ENCODE results near the gene USP25.
"Not testable (repeated sequence)": the region's sequence is repeated elsewhere in the genome, so short reads cannot be mapped to it uniquely, and the experiment has no call there.

The USP25 gene

GRCh38 chr21:15731243-15731613, 1.4 kb downstream of the USP25 start:
- DNase-seq (ENCODE audit: low read depth in 2 of 2) = no peak

DNA sequence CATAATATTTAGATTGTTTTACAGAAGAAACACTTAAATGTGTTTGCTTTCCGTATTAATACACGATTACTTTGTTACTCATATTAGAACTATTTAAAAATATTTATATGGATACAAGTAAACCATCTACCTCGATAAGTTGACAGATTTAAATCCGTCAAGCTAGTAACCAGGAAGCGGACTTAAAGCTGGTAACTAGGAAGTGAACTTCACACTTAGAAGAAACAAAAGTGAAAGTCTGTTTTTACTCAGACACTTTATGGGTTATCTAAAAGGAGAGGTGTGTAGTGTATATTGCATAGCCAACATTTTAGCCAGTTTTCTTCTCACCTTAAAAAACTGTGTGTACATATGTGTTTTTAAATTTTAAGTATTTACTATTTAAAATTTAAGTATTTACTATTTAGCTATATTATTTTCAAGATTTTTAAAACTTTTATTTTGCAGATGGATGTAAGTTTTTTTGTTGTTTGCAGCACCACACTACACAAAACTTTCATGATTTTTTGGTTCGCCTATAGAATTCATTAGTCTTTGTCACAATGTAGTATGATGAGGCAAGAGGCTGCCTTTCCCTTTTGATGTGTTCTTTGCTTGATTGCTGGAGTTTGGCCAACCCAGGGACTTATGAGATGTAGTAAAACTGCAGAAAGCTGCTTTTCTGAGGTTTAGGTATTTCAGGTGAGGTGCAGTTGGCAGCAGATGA, 2.7 kb downstream of the USP25 start:
- no peak for DNase-seq (ENCODE audit: low read depth in 2 of 2)

GRCh38 chr21:15732996-15733329, 3.2 kb downstream of the USP25 start:
- no peak for DNase-seq (ENCODE audit: low read depth in 2 of 2)

DNA sequence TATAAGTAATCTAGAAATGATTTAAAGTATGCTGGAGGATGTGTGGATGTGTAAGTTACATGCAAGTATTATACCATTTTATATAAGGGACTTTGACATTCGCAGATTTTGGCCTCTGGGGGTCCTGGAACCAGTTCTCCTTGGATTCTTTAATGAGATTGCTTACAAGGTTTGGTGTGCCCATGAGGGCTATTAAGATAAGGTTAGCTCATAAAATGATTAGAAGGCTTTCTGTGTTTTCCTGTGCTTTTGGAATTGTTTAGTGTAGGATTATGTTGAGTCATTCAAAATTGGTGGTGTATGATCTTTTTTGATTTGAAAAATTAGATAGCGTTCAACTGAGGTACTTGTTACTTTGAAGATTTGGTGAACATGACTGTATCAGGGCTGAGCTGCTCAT, 5.6 kb downstream of the USP25 start:
- no peak for DNase-seq (ENCODE audit: low read depth in 2 of 2)

DNA sequence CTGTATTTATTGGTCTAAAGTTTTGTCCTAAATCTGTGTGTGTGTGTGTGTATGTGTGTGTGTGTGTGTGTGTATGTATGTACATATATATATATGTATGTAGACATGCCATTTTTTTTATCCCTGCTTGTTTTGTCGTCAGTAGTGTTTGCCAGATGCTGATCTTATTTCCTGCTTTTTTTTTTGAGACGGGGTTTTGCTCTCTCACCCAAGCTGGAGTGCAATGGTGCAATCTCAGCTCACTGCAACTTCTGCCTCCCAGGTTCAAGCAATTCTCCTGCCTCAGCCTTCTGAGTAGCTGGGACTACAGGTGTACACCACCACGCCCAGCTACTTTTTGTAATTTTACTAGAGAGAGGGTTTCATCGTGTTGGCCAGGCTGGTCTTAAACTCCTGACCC, 6.1 kb downstream of the USP25 start:
- not testable (repeated sequence) for DNase-seq (ENCODE audit: low read depth in 2 of 2)

GRCh38 chr21:15738779-15739178, 9.0 kb downstream of the USP25 start:
- DNase-seq (ENCODE audit: low read depth in 2 of 2) = not testable (repeated sequence)

DNA sequence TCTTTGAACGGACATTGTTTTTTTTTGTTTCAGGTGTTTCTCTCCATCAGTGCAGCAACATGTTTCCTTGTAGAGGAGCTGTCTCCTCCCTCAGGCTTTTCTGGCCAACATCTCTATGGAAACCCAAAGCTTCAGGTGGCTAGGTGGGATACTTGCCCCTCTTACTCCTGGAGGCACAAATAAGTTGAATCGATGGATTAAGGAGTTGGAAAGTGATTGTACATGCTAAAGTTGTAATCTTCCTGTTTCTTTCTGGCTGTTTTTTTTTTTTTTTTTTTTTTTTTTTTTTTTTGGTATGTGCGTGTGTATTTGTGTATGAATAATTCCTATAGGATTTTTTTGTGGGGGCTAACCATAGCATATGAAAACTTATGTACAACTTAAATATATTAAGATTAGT, 10.6 kb downstream of the USP25 start:
- DNase-seq (ENCODE audit: low read depth in 2 of 2) = no peak

DNA sequence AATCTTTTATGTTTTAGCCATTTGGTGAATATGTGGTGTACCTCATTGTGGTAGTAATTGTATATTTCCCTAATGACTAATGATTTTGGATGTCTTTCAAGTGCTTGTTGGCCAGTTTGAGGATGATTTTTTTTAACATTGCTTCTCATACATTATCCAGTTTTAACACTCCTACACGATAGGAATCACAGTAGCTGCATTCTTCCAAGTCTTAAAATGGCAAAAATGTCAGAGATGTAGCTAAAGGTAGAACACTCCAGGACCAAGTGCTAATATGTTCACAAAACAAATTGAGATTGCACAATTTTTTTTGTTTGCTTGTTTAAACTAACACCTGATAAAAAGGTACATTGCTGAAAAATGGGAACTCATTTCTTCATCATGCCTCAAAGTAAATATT, 11.7 kb downstream of the USP25 start:
- no peak for DNase-seq (ENCODE audit: low read depth in 2 of 2)

DNA sequence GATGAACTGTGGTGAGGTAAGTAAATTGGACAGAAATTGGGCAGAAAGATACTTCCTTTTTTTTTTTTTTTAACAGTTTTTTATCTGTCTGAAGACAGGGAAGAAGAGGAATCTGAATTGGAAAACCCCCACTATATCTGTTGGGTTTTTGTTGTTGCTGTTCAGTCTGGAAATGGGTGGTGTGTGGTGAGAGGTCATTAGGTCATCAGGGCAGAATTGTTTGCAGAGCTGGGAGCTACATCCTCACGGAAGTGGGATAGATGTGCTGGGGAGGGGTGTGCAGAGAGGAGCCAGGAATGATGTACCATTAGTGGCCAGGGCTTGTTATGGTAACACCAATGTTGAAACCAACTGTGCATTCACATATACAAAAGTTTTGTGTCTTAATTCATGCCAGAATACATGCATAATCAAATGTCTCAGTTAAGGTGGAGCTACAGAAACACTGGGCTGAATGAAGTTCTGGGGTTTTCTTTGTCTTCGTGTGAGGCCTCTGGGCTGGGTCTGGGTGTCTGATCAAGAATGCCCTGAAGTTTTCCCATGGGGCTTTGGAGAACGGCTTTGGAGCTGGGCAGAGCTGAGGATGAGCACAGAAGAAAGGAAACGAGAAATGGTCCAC, 12.4 kb downstream of the USP25 start:
- no peak for DNase-seq (ENCODE audit: low read depth in 2 of 2)

- DNase-seq (ENCODE audit: low read depth in 2 of 2) = no peak
Measured at GRCh38 chr21:15742694-15743093, 12.9 kb downstream of the USP25 start.

DNA sequence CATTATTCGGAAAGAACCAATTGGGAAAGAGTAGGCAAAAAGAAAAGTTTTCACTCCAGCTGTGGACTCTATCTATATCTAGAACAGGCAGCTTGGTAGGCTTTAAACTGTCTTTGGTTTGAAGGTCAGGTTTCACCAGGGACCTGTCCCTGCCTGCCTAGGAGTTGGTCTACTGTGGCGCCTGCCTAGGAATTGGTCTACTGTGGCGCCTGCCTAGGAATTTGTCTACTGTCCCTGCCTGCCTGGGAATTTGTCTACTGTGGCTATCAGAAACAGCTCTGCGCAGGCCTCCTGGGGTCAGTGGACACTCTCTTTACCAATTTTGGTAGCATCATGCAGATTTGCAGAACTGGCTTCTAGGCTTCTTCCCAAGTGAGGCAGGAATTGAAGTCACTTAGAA, 13.8 kb downstream of the USP25 start:
- no peak for DNase-seq (ENCODE audit: low read depth in 2 of 2)

- DNase-seq (ENCODE audit: low read depth in 2 of 2) = no peak
Measured at GRCh38 chr21:15744926-15745325, 15.1 kb downstream of the USP25 start.

- no peak for DNase-seq (ENCODE audit: low read depth in 2 of 2)
Measured at GRCh38 chr21:15748586-15748985, 18.8 kb downstream of the USP25 start.

GRCh38 chr21:15749082-15749860, 19.5 kb downstream of the USP25 start:
- no peak for DNase-seq (ENCODE audit: low read depth in 2 of 2)

- DNase-seq (ENCODE audit: low read depth in 2 of 2) = no peak
Measured at GRCh38 chr21:15749861-15750159, 20.0 kb downstream of the USP25 start.

- no peak for DNase-seq (ENCODE audit: low read depth in 2 of 2)
Measured at GRCh38 chr21:15751037-15751436, 21.3 kb downstream of the USP25 start.

DNA sequence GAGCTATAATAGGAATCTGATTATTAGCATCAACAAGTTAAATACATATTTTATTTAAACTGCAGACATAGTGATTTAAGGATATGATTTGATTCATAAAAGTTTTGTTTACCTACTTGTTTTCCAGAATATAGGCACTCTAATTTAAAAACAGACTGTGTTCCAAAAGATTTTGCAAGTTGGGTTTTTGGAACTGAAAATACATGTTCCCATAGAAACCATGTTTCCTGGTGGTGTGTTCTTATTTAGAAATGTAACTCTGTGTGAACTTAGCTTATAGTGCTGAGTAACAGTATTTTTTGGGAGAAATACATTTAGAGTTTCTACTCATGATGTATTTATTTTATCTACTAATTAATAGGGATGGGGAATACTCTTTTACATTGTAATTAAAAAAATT, 21.8 kb downstream of the USP25 start:
- no peak for DNase-seq (ENCODE audit: low read depth in 2 of 2)

DNA sequence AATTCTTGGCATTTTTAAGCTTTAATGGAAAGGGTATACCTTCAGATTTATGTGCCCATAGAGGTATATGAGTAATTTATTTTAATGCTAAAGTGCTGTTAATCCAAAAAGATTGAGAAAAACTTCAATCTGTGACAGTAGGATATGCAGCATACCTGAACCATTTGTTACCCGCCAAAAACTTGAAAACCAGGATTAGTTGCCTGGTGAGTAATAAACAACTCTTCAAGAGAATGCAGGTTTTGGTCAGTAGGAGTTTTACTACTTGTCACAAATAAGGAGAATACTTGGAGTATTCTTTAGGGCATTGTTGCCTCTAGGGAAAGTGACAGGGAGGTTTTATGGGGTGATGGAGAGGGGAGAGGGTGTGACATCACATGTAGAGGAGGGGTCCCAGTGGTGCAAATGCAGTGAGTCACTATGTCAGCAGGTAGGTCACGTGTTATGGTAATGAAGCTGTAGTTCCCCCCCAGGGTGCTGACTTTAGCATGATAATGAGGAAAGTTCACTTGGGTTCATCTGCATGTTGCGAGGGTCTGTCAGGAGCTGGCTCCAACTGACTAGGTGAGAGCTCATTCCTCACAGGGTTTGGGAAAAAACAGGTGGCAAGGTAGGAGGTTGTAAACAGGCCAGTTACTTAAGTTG, 23.1 kb downstream of the USP25 start:
- DNase-seq (ENCODE audit: low read depth in 2 of 2) = no peak

- no peak for DNase-seq (ENCODE audit: low read depth in 2 of 2)
Measured at GRCh38 chr21:15753741-15754140, 24.0 kb downstream of the USP25 start.

DNA sequence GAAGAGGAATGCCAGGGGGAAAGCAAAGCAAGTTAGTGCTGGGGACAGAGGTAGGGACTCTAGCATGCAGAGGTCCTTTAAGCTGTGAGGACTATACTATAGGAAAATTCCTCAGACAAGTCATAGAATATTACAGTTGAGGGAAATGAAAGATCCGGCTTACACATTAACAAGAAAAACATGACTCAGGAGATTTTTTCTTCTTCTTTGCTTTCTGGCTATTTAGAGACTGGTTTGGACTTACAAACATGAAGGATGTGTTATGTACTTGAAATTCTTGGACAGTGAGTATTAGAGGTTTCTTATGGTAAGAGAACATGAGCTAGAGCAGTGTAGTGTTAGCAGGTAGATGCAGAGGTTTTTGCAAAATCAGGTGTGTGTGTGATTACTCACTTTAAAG, 24.9 kb downstream of the USP25 start:
- no peak for DNase-seq (ENCODE audit: low read depth in 2 of 2)

GRCh38 chr21:15755125-15755524, 25.3 kb downstream of the USP25 start:
- DNase-seq (ENCODE audit: low read depth in 2 of 2) = no peak

- no peak for DNase-seq (ENCODE audit: low read depth in 2 of 2)
Measured at GRCh38 chr21:15759469-15759868, 29.7 kb downstream of the USP25 start.

Measured in stimulated activated CD4-positive, alpha-beta T cell treated with anti-CD3 and anti-CD28 coated beads, Interleukin-12 subunit alpha, Interleukin-12 subunit beta, amount 100 ng/mL, for 24 hours (primary cell).